Large intestine (tissue), 1 donor: Measurements from ENCODE around the gene MS4A13. TPM values are rescaled to one million over a fixed set of nuclear protein-coding genes. Genes with fewer than 3 reads are reported as not detected.

Source experiments
- polyA plus RNA-seq: library from polyadenylated mRNA; unstranded; fragments of 120-200 nt; gene quantifications from one replicate; pipeline ENCODE4 v1.2.1, GENCODE V29; 2013

MS4A13 gene
- polyA plus RNA-seq, 1 donor, result not detected

Other genes starting within 250 kb of the MS4A13 start
- 11.9 TPM for gene MS4A4A, start 234.7 kb upstream of the MS4A13 start, polyA plus RNA-seq
- gene MS4A6E, start 188.1 kb upstream of the MS4A13 start, polyA plus RNA-seq, result not detected
- gene MS4A7, start 136.9 kb upstream of the MS4A13 start, polyA plus RNA-seq, result 15.7 TPM
- 1.6 TPM for gene MS4A14, start 118.9 kb upstream of the MS4A13 start, polyA plus RNA-seq
- not detected for gene MS4A5, start 85.8 kb upstream of the MS4A13 start, polyA plus RNA-seq
- 0.67 TPM for gene MS4A1, start 59.5 kb upstream of the MS4A13 start, polyA plus RNA-seq
- gene MS4A12, start 22.6 kb upstream of the MS4A13 start, polyA plus RNA-seq, result not detected
- 112 TPM for gene MS4A8, start 184.2 kb downstream of the MS4A13 start, polyA plus RNA-seq
- gene MS4A18, start 209.3 kb downstream of the MS4A13 start, polyA plus RNA-seq, result 0.30 TPM
- gene MS4A15, start 241.5 kb downstream of the MS4A13 start, polyA plus RNA-seq, result 0.04 TPM